GM18870 (cell line): ENCODE data around the gene NFX1.
"Not testable (repeated sequence)": the region's sequence is repeated elsewhere in the genome, so short reads cannot be mapped to it uniquely, and the experiment has no call there.

Experiments
- ATAC-seq: cut with Tn5 transposase; IDR thresholded peaks from one replicate; pipeline ENCODE4 v1.9.1; 2021; ENCODE audit warnings: moderate library complexity; ENCODE audit not compliant: unreplicated experiment

NFX1 gene

GRCh38 chr9:33351547-33351946 lies 61.2 kb downstream of the NFX1 start:
- no peak for ATAC-seq

GRCh38 chr9:33354651-33355211 lies 64.4 kb downstream of the NFX1 start:
- no peak for ATAC-seq

DNA sequence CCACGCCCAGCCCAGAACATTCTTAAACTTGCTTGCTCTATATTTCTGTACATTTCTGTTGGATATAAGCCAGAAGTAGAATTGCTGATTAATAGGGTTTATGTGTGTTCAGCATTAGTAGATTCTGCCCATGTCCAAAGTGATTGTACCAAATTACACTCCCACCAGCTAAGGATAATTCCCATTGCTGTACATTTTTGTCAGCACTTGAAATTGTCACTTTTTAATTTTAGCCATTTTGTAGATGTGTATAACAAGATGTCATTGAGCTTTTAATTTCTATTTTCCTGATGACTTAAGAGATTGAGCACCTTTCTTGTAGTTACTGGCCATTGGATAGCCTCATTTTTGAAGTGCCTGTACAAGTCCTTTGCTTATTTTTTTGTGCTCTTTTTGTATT lies 65.6 kb downstream of the NFX1 start:
- no peak for ATAC-seq

DNA sequence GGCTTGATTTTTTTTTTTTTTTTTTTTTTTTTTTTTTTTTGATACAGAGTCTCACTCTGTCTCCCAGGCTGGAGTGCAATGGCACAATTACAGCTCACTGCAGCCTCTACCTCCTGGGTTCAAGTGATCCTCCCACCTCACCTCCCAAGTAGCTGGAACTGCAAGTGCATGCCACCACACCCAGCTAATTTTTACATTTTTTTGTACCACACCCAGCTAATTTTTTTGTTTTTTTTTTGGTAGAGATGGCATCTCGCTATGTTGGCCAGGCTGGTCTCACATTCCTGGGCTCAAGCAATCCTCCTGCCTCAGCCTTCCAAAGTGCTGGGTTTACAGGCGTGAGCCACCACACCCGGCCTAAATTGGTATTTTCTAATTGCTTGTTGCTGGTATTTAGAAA lies 68.3 kb downstream of the NFX1 start:
- not testable (repeated sequence) for ATAC-seq

DNA sequence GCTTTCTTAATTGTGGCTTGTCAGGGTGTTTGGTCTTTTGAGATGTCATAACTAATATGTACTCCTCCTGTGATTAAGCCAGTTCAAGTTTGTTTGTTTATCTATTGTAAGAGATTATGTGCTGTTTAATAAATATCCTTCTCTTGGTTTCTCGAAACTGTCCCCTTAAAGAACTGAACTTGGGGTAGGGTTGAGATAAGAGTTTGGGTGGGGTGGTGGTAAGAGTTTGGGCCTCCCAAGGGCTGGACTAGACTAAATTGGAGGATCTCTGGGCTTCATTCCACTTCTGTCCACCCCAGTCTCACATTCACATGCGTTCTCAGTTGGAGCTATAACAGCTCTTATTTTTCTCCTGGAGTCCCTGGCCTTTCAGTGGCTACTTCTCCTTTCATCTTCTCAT lies 73.8 kb downstream of the NFX1 start:
- no peak for ATAC-seq

- ATAC-seq, result not testable (repeated sequence)
These were observed 74.5 kb downstream of the NFX1 start for GRCh38 chr9:33364814-33365213.

- no peak for ATAC-seq
These were observed 76.7 kb downstream of the NFX1 start for GRCh38 chr9:33366979-33367480.

DNA sequence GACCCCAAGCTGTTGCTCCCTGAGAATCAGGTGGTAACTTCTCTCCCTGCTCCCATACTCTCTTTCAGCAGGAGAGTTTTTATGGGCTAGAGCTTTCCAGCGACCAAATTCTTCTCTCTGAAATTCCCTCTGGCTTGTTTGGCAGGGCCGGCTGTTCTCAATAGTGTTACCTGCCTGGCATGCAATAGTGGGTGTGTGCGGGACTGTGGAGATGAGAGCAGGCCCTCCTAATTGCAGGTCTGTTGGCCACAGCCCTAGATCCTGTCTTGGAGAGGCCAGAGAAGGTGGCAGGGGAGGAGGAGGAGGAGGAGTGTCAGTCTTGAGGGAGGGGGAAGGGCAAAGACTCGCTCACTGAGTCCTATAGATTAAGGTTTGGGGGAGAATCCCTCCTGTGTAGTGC lies 82.6 kb downstream of the NFX1 start:
- ATAC-seq, result no peak

- ATAC-seq, result no peak
These were observed 83.9 kb downstream of the NFX1 start for GRCh38 chr9:33374190-33374589.

GRCh38 chr9:33374634-33375237 lies 84.4 kb downstream of the NFX1 start:
- ATAC-seq, result no peak

DNA sequence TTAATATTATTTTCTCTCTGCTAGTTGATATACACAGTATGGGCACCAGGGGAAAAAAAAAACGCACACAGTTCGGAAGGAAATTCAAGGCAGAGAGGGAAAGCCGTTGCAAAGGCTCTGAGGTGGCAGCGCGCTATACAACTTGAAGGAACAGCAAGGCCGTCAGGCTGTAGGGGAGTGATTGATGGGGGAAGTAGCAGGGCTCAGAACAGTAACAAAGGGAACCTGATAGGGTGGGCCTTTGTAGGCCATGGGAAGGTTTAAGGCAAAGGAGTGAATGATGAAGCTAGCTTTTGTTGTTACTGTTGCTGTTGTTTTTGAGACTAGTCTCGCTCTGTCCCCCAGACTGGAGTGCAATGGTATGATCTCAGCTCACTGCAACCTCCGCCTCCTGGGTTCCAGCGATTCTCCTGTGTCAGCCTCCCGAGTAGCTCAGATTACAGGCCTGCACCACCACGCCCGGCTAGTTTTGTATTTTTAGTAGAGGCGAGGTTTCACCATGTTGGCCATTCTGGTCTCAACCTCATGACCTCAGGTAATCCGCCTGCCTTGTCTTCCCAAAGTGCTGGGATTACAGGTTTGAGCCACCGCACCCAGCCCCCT lies 85.0 kb downstream of the NFX1 start:
- no peak for ATAC-seq

- ATAC-seq, result no peak
These were observed 85.6 kb downstream of the NFX1 start for GRCh38 chr9:33375841-33376321.

- ATAC-seq, result no peak
These were observed 86.9 kb downstream of the NFX1 start for GRCh38 chr9:33377089-33377715.

- no peak for ATAC-seq
These were observed 87.9 kb downstream of the NFX1 start for GRCh38 chr9:33378121-33378795.

DNA sequence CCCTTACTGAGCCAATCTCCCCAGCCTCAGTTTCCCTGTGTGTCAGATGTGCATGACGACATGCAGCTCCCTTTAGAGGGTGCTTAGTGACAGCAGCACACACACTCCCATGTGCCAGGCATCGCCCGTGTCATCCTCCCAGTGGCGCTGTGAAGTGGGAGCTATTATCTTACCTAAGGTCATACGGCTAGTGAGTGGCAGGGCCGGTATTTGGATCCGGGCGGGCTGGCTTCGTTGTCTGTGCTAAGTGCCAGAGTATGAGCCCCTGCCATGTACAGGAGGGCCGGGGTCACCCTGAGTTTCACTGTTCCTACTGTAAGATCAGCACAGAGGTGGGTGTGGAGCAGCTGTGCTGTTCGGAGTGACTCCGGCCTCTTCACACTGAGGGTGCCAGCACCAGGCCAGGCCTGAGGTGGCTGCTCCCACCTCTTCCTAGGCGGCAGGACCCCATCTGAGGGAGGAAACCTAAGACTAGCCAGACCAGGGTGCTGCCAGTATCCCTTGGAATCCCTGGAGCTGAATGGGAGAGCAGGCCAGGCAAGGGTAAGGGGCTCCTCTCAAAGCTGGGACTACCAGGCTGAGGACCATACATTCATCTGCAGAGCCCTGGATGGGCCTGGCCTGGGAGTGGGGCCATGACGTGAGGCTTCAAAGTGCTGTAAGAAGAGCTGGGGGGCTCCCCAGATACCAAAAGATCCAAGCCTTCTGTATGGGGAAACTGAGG lies 89.5 kb downstream of the NFX1 start:
- ATAC-seq, result no peak

DNA sequence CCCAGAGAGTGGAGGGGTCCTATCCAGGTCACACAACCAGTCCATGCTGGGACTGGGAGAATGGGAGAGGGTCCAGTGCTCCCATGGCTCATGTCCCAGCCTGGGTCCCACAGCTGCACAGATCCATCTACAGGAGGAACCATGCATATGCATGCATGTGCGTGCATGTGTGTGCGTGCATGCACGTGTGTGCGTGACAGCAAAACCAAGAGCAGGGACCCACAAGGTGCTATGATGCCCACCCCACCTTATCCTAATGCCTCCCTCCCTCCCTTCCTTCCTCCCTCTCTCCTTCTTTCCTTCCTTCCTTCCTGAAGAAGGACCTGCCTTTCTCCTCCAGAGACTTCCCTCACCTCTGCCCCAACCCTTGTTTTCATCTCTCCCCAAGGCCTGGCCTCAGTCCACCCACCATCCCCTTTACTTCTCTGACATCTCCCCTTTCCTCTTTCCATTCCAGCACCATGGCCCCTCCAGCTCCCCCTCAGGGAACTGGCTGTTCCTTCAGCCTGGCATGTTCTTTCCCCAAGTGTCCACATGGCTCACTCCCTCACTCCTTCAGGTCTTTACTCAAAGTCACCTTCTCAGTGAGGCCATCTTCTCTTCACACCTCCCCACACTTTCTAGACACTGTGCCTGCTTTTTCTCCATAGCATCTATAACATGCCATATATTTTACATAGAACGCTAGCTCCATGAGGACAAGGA lies 90.2 kb downstream of the NFX1 start:
- no peak for ATAC-seq

GRCh38 chr9:33381231-33381791 lies 91.0 kb downstream of the NFX1 start:
- ATAC-seq, result no peak

GRCh38 chr9:33382397-33382796 lies 92.1 kb downstream of the NFX1 start:
- not testable (repeated sequence) for ATAC-seq

GRCh38 chr9:33383396-33383795 lies 93.1 kb downstream of the NFX1 start:
- ATAC-seq, result not testable (repeated sequence)

DNA sequence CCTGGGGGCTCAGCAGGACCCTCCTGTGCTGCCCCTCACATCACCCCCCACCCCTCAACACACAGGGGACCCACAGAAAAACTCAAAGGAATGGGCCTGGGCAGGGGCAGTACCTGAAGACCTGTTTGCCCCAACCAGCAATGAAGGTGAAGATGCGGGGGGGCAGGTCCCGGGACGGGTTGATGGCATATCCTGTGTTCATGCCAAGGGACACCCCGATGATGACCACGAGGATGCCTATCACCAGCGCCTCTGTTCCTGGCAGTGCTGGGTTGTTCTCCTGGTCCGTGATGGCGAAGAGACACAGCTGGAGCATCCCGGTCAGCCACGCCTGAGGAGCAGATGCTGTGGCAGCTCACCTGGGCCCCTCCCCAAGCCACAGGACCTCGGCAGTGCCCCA lies 95.2 kb downstream of the NFX1 start:
- not testable (repeated sequence) for ATAC-seq
